GM23338 (cell line): Measurements from ENCODE around the gene PFKFB1. TPM values are rescaled to one million over a fixed set of nuclear protein-coding genes. Genes with fewer than 3 reads are reported as not detected.

Experiments
- ATAC-seq: fragments of 200-7000 bp; cut with Tn5 transposase; 3 replicates; pipeline ENCODE4 v1.9.1; 2020
- DNase-seq: peaks from one replicate; pipeline ENCODE4 v3.0.0-alpha.2; 2015; ENCODE audit warnings: low spot score
- H2AFZ ChIP-seq: fragments of 200-600 bp; sonication (generic); 2 replicates; pipeline ENCODE4 v1.8.0; 2016; ENCODE audit warnings: antibody characterized with exemption, mild to moderate bottlenecking, moderate library complexity
- H3F3A ChIP-seq: fragments of 200-600 bp; sonication (generic); replicated peaks from 2 replicates; pipeline ENCODE4 v1.8.0; 2017; ENCODE audit warnings: antibody characterized with exemption, mixed run types, low read depth
- H3K27ac ChIP-seq: fragments of 200-600 bp; sonication (generic); 2 replicates; pipeline ENCODE4 v1.6.1; 2016; ENCODE audit warnings: low read depth
- H3K27me3 ChIP-seq: fragments of 200-600 bp; sonication (generic); 2 replicates; pipeline ENCODE4 v1.8.0; 2016; ENCODE audit warnings: mild to moderate bottlenecking, mixed run types, moderate library complexity; ENCODE audit not compliant: insufficient read depth
- H3K36me3 ChIP-seq: fragments of 200-600 bp; sonication (generic); 2 replicates; pipeline ENCODE4 v1.8.0; 2016; ENCODE audit warnings: mild to moderate bottlenecking; ENCODE audit not compliant: insufficient read depth
- H3K4me1 ChIP-seq: fragments of 200-600 bp; sonication (generic); 2 replicates; pipeline ENCODE4 v1.8.0; 2016; ENCODE audit warnings: mild to moderate bottlenecking, moderate library complexity; ENCODE audit not compliant: insufficient read depth
- H3K4me2 ChIP-seq: fragments of 200-600 bp; sonication (generic); 2 replicates; pipeline ENCODE4 v1.7.1; 2017; ENCODE audit warnings: mixed run types
- H3K4me3 ChIP-seq: fragments of 200-600 bp; sonication (generic); 2 replicates; pipeline ENCODE4 v1.6.1; 2016; ENCODE audit warnings: mixed run types
- H3K79me2 ChIP-seq: fragments of 200-600 bp; sonication (generic); replicated peaks from 2 replicates; pipeline ENCODE4 v1.8.0; 2017; ENCODE audit warnings: mild to moderate bottlenecking; ENCODE audit not compliant: insufficient read depth
- H3K9me2 ChIP-seq: fragments of 200-600 bp; sonication (generic); 2 replicates; pipeline ENCODE4 v1.8.0; 2017; ENCODE audit not compliant: insufficient read depth
- H4K20me1 ChIP-seq: fragments of 200-600 bp; sonication (generic); replicated peaks from 2 replicates; pipeline ENCODE4 v1.8.0; 2017; ENCODE audit warnings: mild to moderate bottlenecking; ENCODE audit not compliant: insufficient read depth
- H3K27ac Mint-ChIP-seq: 2 replicates; pipeline ENCODE4 v1.8.0; 2020; ENCODE audit warnings: inconsistent platforms, mild to moderate bottlenecking, moderate library complexity, mixed read lengths
- H3K27me3 Mint-ChIP-seq: 3 replicates; pipeline ENCODE4 v1.8.0; 2022; ENCODE audit warnings: low read depth, mild to moderate bottlenecking, moderate library complexity, mixed read lengths, inconsistent platforms; ENCODE audit not compliant: insufficient read depth, poor library complexity
- H3K36me3 Mint-ChIP-seq: 3 replicates; pipeline ENCODE4 v1.8.0; 2021; ENCODE audit warnings: low read depth, mild to moderate bottlenecking, inconsistent platforms, moderate library complexity, mixed read lengths
- H3K4me1 Mint-ChIP-seq: 3 replicates; pipeline ENCODE4 v1.8.0; 2020; ENCODE audit warnings: mild to moderate bottlenecking, inconsistent platforms, mixed read lengths
- H3K4me3 Mint-ChIP-seq: 3 replicates; pipeline ENCODE4 v1.8.0; 2021; ENCODE audit warnings: moderate library complexity, mild to moderate bottlenecking, inconsistent platforms, mixed read lengths
- H3K9me3 Mint-ChIP-seq: 3 replicates; pipeline ENCODE4 v1.8.0; 2020; ENCODE audit warnings: moderate library complexity, mild to moderate bottlenecking, inconsistent platforms, mixed read lengths
- CREB1 ChIP-seq: fragments of 250-450 bp; sonication (Bioruptor Pico); IDR thresholded peaks from 2 replicates; pipeline ENCODE4 v1.5.0; 2020; ENCODE audit warnings: low read depth, mild to moderate bottlenecking, moderate library complexity
- CTCF ChIP-seq, 2 experiments: fragments of 200-600 bp in 1 of 2; sonication (generic) in 1 of 2; conservative IDR thresholded peaks; 2 replicates each; pipeline versions ENCODE4 v1.5.1 to v1.6.1; 2016 to 2017; ENCODE audit warnings: antibody characterized with exemption in 2 of 2, low read depth in 2 of 2, mild to moderate bottlenecking in 2 of 2, moderate library complexity in 1 of 2
- ETS1 ChIP-seq: IDR thresholded peaks from 2 replicates; pipeline ENCODE4 v1.6.1; 2016; ENCODE audit warnings: antibody characterized with exemption
- EZH2 ChIP-seq: fragments of 200-600 bp; sonication (generic); IDR thresholded peaks from one replicate; pipeline ENCODE4 v1.8.0; 2017; ENCODE audit warnings: antibody characterized with exemption, mild to moderate bottlenecking, low read depth; ENCODE audit not compliant: unreplicated experiment
- EZH2phosphoT487 ChIP-seq: fragments of 200-600 bp; sonication (generic); IDR thresholded peaks from one replicate; pipeline ENCODE4 v1.8.1; 2018; ENCODE audit warnings: antibody characterized with exemption; ENCODE audit not compliant: unreplicated experiment
- JUNB ChIP-seq: IDR thresholded peaks from one replicate; pipeline ENCODE4 v1.6.1; 2016; ENCODE audit warnings: antibody characterized with exemption; ENCODE audit not compliant: unreplicated experiment
- NANOG ChIP-seq: IDR thresholded peaks from 2 replicates; pipeline ENCODE4 v1.6.1; 2016; ENCODE audit warnings: antibody characterized with exemption, borderline replicate concordance
- STAT1 ChIP-seq: IDR thresholded peaks from one replicate; pipeline ENCODE4 v1.6.1; 2016; ENCODE audit warnings: antibody characterized with exemption; ENCODE audit not compliant: unreplicated experiment
- ZNF114 ChIP-seq: fragments of 250-450 bp; sonication (Bioruptor Pico); IDR thresholded peaks from 2 replicates; pipeline ENCODE4 v1.5.0; 2020; ENCODE audit warnings: mild to moderate bottlenecking, moderate library complexity
- ZNF331 ChIP-seq: fragments of 250-450 bp; sonication (Bioruptor Pico); IDR thresholded peaks from 2 replicates; pipeline ENCODE4 v1.5.0; 2020; ENCODE audit warnings: low read depth, mild to moderate bottlenecking, moderate library complexity
- ZNF462 ChIP-seq: fragments of 250-450 bp; sonication (Bioruptor Pico); IDR thresholded peaks from 2 replicates; pipeline ENCODE4 v1.5.0; 2020; ENCODE audit warnings: mild to moderate bottlenecking, moderate library complexity
- polyA plus RNA-seq: library from polyadenylated mRNA; unstranded; fragments of >200 nt; fragmentation: Nextera tagmentation; extraction: Ambion mirVana; gene quantifications from 2 replicates; pipeline ENCODE4 v1.2.1, GENCODE V29; 2016
- total RNA-seq: library from RNA; depleted of rRNA; stranded (reverse); fragments of >200 nt; shearing (Covaris generic); gene quantifications from 2 replicates; pipeline ENCODE4 v1.2.3, GENCODE V29; 2014

The PFKFB1 gene
- total and polyA plus RNA-seq, 2 experiments from 2014 or later: not detected

GRCh38 chrX:54964766-54965497 is 29.1 kb downstream of the PFKFB1 start:
- H3K4me1 Mint-ChIP-seq: no peaks in the 10 kb centered on the region
- TF ChIP-seq STAT1 (no peak), ZNF331 (CRISPR knock-in tag) (no peak), CREB1 (CRISPR knock-in tag) (no peak), JUNB (no peak)
- Histone ChIP-seq H3K79me2 (no peaks in the 10 kb centered on the region), H3K4me2 (no peak overlapping the region), H3K4me1 (no peaks in the 10 kb centered on the region), H3K27ac (no peak overlapping the region), H2AFZ (no peak overlapping the region), H3K9me2 (no peaks in the 10 kb centered on the region), H3K4me3 (no peak overlapping the region), H4K20me1 (no peaks in the 10 kb centered on the region), H3K27me3 (no peaks in the 10 kb centered on the region), H3K36me3 (no peaks in the 10 kb centered on the region), H3F3A (no peaks in the 10 kb centered on the region)
- ATAC-seq: no peak
- H3K36me3 Mint-ChIP-seq: no peaks in the 10 kb centered on the region
- peaks cover 6% of the 10 kb centered on the region; the same call in 1 of the 3 replicates for H3K9me3 Mint-ChIP-seq
- DNase-seq: no peak
- H3K4me3 Mint-ChIP-seq: no peak overlapping the region
- H3K27me3 Mint-ChIP-seq: peaks cover 3% of the 10 kb centered on the region
- H3K27ac Mint-ChIP-seq: no peak overlapping the region

GRCh38 chrX:54961750-54962149 is 32.2 kb downstream of the PFKFB1 start:
- H3K9me3 Mint-ChIP-seq: no peaks in the 10 kb centered on the region
- H4K20me1 ChIP-seq: no peaks in the 10 kb centered on the region
- H2AFZ ChIP-seq: no peak overlapping the region
- H3K27ac Mint-ChIP-seq: no peak overlapping the region
- no peaks in the 10 kb centered on the region for H3K27me3 ChIP-seq
- no peak overlapping the region for H3K4me2 ChIP-seq
- DNase-seq: no peak
- H3K36me3 ChIP-seq: no peaks in the 10 kb centered on the region
- H3K27me3 Mint-ChIP-seq: peaks cover 5% of the 10 kb centered on the region
- H3K79me2 ChIP-seq: no peaks in the 10 kb centered on the region
- ATAC-seq: no peak
- no peak for TF ChIP-seq EZH2phosphoT487
- no peak for TF ChIP-seq STAT1
- no peak for TF ChIP-seq ETS1
- no peak for TF ChIP-seq ZNF462 (CRISPR knock-in tag)
- no peak for TF ChIP-seq ZNF114
- no peak for TF ChIP-seq NANOG
- no peak for TF ChIP-seq EZH2
- TF ChIP-seq CTCF (conservative IDR thresholded peaks at IDR 0.05; ENCODE audit: low read depth in 2 of 2): no peak
- TF ChIP-seq ZNF331 (CRISPR knock-in tag): no peak
- no peak for TF ChIP-seq CREB1 (CRISPR knock-in tag)
- H3K4me1 ChIP-seq: no peaks in the 10 kb centered on the region
- H3K4me3 Mint-ChIP-seq: no peak overlapping the region
- no peaks in the 10 kb centered on the region for H3K4me1 Mint-ChIP-seq
- H3K36me3 Mint-ChIP-seq: no peaks in the 10 kb centered on the region
- no peak overlapping the region for H3K27ac ChIP-seq
- no peak overlapping the region for H3K4me3 ChIP-seq
- H3K9me2 ChIP-seq: no peaks in the 10 kb centered on the region
- H3F3A ChIP-seq: no peaks in the 10 kb centered on the region
